ENCODE results near the gene SFRP2. TPM values are rescaled to one million over a fixed set of nuclear protein-coding genes. Genes with fewer than 3 reads are reported as not detected.

SFRP2 gene
- total RNA-seq, 4 donors from 2014 or later: 2.6 to 3.1 (median 3.1) TPM; not detected in 1

DNA sequence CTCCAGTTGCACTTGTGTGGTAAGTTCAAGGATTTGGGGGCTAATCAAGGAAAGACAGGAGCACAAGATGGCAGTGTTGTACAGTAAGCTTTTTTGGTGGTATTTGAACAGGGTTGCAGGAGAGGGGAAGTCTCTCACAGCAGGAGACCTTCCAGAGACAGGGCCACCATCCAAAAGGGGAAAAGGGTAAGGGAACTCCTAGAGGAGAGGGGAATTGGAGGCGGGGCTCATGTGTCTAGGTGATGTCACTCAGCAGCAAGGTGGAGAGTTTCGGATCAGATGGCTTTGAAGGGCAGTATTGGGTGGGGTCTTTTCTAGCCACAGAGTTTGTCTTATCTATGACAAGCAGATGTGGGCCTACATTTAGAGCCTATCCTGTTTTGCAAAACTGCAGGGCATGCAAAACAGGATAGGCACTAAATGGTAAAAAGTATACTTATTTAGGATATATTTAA is 15.6 kb downstream of the SFRP2 start:
- TF ChIP-seq, protein P1, sequence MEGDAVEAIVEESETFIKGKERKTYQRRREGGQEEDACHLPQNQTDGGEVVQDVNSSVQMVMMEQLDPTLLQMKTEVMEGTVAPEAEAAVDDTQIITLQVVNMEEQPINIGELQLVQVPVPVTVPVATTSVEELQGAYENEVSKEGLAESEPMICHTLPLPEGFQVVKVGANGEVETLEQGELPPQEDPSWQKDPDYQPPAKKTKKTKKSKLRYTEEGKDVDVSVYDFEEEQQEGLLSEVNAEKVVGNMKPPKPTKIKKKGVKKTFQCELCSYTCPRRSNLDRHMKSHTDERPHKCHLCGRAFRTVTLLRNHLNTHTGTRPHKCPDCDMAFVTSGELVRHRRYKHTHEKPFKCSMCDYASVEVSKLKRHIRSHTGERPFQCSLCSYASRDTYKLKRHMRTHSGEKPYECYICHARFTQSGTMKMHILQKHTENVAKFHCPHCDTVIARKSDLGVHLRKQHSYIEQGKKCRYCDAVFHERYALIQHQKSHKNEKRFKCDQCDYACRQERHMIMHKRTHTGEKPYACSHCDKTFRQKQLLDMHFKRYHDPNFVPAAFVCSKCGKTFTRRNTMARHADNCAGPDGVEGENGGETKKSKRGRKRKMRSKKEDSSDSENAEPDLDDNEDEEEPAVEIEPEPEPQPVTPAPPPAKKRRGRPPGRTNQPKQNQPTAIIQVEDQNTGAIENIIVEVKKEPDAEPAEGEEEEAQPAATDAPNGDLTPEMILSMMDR (IDR thresholded peaks at IDR 0.05; ENCODE audit: low read depth): no peak

DNA sequence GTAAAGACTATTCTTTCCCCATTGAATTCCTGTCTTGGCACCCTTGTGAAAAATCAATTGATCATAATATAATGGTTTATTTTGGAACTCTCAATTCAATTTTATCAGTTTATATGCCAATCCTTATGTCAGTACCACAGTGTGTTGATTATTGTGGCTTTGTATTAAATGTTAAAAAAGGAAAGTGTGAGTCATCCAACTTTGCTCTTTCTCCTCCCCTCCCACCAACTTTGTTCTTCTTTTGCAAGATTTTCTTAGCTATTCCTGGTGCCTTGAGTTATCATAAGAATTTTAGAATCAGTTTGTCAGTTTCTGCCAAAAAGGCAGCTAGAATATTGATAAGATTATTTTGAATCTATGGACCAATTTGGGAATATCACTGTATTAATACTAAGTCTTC is 17.8 kb downstream of the SFRP2 start:
- TF ChIP-seq, protein P1 (IDR thresholded peaks at IDR 0.05; ENCODE audit: low read depth): no peak

DNA sequence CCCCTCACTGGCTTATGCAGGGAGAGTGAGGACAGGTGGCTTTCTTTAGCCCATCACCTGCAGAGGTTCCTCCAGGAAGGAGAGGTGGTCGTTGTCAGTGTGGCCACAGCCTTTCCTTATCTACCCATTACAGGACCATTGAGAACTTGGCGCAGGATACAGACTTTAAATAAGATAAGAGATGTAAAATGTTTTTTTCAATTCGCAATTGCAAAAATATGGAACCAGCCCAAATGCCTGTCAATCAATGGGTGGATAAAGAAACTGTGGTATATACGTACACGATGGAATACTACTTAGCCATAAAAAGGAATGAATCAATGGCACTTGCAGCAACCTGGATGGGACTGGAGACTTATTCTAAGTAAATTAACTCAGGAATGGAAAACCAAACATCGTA is 22.1 kb downstream of the SFRP2 start:
- TF ChIP-seq, protein P1 (IDR thresholded peaks at IDR 0.05; ENCODE audit: low read depth): no peak

DNA sequence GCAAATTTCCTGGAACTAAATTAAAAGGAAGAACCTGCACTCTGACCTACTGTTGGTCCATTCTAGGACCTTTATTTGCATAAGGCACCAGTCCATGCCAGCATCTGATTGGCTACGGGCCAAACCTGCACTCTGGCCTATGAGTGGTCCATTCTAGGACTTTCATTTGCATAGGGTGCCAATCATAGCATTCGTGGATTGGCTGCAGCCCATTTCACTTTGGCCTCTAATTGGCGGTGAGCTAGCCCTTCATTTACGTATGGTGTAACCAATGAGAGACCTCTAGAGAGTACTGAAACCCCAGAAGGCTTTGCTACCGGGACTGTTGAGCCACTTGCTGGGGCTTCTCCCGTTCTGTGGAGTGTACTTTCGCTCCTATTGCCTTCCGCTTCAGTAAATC is 23.0 kb downstream of the SFRP2 start:
- TF ChIP-seq, protein P1 (IDR thresholded peaks at IDR 0.05; ENCODE audit: low read depth): no peak

DNA sequence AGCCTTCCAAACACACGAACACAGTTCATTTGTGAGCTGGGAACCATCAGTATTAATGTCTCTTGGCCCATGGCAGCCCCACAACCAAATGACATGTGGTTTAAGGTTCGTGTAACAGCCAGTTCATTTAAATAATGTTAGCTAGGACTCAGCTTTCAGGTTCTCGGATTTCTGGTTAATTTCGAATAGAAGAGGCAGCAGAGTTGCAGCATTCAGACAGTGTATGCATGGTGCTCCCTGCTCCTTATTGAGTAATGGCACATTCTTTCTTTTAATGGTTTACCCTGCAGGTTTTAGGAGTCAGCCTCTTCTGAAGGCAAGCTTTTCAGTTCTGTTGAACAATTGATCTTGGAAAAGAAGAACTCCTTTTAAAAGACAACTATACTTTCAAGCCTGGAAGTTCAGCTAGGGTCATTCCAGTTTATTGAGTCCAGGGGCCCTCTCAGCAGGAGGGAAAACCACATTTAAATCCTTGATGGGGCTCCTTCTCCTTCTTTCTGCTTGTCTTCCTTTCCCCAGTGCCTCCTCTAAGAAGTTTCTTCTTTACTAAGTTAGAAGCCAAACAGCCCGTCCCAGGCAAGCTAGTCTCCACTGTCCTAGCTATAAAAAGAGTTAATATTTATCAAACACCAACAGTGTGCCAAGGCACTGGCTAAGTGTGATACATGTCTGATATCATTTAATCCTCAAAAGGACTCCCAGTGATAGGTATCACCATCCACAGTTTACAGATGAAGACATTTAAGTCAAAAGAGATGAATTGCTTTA is 24.1 kb downstream of the SFRP2 start:
- TF ChIP-seq, protein P1 (IDR thresholded peaks at IDR 0.05; ENCODE audit: low read depth): no peak

DNA sequence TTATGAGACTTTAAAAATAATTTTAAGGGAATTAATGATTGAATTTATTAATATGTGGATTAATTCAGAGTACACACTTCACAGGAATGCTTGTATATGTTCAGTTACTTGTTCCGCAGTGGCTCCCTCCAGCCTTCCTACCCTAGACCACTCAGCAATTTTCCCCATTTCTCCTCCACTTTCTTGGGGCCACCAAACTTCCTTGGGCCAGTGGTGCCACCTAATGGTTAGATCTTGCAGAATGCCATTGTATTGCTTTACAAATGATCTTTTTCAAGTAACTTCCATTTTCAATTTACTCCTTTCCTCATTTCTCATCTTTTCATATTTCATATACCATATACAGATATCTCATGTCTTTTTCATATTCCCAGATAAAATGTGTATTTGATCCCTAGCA is 25.5 kb downstream of the SFRP2 start:
- TF ChIP-seq, protein P1 (IDR thresholded peaks at IDR 0.05; ENCODE audit: low read depth): no peak

DNA sequence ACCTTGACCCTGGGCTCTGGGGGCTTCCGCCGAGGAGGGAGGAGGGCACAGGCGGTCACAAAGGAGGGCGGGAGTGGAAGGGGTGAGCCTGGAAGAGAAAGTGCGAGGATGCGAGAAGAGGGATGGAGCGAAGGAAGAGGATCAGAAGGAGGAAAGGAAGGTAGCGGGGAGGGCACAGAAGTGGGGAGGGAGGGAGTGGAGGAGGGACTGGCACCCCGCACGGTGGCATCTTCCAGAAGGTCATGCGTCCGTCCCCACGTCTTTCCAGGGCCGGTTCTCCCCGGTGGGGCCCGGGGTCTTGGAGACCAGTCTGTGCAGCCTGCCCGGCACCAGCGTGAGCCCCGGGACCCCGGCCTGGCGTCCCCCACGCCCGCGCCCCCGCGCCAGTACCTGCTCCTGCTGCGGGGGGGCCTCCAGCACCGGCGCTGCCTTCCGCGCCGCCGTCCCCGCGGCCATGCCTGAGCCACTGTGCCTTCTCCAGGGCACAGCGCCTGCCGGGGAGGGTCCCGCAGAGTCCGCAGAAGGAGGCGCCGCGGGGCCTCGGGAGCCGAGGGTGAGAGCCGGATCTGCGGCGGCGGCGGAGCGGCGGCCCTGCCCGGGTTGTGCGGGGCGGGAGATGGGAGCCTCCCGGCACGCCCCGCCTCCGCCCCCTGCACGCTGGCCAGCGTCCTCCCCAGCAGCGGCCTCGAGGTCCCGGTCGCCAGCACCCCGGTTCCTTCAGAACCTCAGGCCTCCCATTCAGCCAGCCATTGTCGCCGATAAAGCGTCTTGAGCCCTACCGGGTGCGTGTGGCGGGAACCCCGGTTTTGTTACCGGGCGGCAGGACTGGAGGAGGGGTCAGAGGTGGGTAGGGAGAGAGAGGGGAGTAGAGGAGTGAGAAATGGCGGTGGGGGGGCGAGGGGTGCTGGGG is 29.2 kb downstream of the SFRP2 start, which contains the start of gene RNF175:
TSS of gene RNF175 (minus strand) at position 618 of the 910 bp plus-strand sequence. CDS start at position 456, 162 bp downstream.
- TF ChIP-seq, protein P1 (IDR thresholded peaks at IDR 0.05; ENCODE audit: low read depth): no peak
